Measurements from ENCODE around the gene MRTFA.

GRCh38 chr22:40434745-40435144 is 201.8 kb downstream of the MRTFA start:
- TF ChIP-seq, protein P1, sequence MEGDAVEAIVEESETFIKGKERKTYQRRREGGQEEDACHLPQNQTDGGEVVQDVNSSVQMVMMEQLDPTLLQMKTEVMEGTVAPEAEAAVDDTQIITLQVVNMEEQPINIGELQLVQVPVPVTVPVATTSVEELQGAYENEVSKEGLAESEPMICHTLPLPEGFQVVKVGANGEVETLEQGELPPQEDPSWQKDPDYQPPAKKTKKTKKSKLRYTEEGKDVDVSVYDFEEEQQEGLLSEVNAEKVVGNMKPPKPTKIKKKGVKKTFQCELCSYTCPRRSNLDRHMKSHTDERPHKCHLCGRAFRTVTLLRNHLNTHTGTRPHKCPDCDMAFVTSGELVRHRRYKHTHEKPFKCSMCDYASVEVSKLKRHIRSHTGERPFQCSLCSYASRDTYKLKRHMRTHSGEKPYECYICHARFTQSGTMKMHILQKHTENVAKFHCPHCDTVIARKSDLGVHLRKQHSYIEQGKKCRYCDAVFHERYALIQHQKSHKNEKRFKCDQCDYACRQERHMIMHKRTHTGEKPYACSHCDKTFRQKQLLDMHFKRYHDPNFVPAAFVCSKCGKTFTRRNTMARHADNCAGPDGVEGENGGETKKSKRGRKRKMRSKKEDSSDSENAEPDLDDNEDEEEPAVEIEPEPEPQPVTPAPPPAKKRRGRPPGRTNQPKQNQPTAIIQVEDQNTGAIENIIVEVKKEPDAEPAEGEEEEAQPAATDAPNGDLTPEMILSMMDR (IDR thresholded peaks at IDR 0.05) = no peak
- no peak for TF ChIP-seq POLR2A (IDR thresholded peaks at IDR 0.05)

Measured in adrenal gland (tissue), 5 donors.